Lung microvascular endothelial cell (primary cell): ENCODE data around the gene FAM216B. TPM values are rescaled to one million over a fixed set of nuclear protein-coding genes. Genes with fewer than 3 reads are reported as not detected.
A peak's percentile ranks its signal among the peaks of the same experiment; 100 is the strongest.

ENCODE experiments used
- DNase-seq, 2 donors: peaks; one replicate each; pipeline versions ENCODE4 v3.0.0 to v3.0.0-alpha.2; 2010; ENCODE audit warnings: low read depth in 2 of 2
- total RNA-seq: library from RNA; depleted of rRNA; stranded (reverse); fragments of >200 nt; gene quantifications from 2 replicates; pipeline ENCODE4 v1.2.1, GENCODE V29; 2014

FAM216B gene
- total RNA-seq, 1 donor from 2014 or later: not detected

DNA sequence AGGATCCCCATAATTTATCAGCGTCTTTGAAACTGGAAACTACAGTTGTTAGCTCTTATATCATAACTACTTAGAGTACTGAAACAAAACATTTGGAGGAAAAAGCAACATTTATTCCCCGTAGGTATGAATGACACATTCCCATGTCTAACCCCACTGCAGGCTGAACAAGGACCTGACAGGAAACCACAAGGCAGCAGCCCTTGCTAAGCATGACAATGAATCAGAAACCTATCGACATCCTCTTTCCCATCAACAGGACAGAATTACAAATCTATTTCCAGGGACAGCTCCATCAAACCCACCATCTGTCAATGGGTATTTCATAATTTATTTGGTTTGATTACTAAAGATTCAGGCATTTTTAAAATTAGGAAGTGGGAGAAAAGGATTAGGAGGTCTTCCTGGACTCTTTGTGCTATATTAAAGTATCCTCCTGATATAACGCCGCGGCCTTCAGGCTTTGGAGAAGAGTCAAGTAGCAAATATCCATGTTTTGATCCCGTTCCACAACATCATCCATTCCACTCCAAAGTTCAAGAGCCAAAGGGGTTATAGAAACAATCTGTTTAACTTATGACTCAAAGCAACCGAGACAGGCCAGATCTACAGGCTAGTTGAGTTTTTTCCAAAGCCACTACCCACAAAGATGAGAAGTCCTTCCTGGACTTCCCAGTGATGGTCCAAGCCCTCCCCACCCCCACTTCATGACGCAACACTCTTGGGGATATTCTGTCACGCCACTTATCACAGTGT lies 51.1 kb downstream of the FAM216B start:
- peak; percentile 14 to 96 for DNase-seq

DNA sequence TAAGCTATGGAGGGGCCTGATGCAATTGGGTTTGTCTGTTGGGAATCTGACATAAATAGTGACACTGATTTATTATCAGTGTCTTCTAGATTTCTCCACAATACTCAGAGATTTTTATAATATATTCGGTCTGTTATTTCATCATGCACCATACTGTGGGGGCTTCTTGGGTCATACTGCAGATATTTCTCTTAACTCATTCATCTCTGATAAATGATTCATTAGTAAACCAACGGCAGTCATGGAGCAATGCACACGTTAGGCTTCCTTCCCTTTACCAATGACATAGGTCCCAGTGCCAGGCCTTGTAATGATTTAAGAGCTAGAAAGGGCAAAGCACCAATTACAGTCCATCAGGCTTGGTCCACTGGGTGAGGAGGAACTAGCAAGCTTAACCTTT lies 53.6 kb downstream of the FAM216B start:
- no peak for DNase-seq

DNA sequence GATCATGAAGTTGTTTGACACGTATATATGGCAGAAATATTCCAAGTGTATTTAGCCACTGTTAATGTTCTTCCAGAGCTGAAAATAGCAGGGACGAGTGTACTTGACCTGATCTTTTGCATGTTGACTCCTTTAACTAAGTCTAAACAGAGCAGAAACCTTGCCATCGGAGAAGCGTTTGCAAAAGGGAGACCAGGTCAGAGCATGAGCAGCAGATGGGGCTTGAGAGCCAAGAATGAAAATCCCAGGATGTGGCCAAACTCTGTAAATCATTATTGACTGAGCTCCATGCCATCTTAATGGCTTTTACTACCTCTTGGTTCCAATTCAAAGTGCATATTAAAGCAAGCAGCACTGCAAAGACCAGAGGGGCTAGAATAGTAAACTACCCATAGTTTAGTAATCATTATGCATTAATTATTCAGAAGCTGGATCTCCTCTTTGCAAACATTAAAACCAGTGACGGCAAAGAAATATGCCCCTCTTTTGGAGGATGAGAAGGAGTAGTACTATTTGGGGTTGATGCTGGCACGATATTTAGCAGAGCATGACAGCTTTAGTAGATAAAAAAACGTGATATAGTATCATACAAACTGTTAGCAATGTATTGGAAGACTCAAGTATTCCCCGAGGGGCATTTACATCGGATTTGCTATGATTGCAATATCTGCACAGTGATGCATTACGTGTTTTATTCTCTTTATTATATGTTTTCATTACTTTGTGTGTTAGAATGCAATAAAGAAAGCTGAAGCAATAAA lies 55.7 kb downstream of the FAM216B start:
- peak; percentile 23 to 54 for DNase-seq

Other genes starting within 250 kb of the FAM216B start
- gene TNFSF11, start 207.4 kb upstream of the FAM216B start, total RNA-seq: not detected in 2 replicates
- gene EPSTI1, start 210.7 kb downstream of the FAM216B start, total RNA-seq: 0.79 and 1.3 TPM in 2 replicates
- gene DNAJC15, start 242.0 kb downstream of the FAM216B start, total RNA-seq: 4.2 and 5.2 TPM in 2 replicates